GM18526 (cell line): Measurements from ENCODE around the gene VCAN.

ENCODE experiments used
- POLR2A ChIP-seq: IDR thresholded peaks from 3 replicates; pipeline ENCODE4 v1.6.1; 2011; ENCODE audit not compliant: insufficient read length; ENCODE audit errors: extremely low read depth

Gene VCAN

DNA sequence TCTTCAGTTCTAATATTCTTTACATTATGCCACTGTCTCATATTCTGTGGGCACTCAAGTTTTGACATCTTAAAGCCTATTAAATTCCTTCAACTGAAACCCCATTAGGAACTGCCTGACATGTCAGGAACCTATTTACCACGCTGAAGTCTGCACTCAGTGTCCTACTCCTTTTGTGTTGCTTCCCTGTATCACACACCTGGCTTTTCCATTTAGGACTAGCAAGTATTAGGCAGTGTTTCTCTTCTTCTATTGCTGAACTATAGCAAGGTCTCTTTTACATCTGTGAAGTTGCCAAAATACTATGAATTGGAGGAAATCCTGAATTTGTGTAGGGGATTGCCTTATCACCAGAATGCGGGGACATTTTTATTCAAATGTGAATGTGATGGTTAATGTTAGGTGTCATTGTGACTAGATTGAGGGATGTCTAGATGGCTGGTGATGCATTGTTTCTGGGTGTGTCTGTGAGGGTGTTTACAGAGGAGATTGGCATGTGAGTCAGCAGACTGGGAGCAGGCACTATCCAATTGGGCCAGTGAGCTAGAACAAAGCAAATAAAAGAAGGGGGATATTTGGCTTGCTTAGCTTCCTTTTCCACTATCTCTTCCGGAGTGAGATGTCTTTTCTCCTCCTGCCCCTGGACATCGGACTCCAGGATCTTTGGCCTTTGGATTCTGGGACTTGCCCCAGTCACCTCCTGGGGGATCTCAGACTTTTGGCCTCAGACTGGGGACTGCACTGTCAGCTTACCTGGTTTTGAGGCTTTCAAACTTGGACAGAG, 21.2 kb upstream of the VCAN start:
- no peak for TF ChIP-seq POLR2A

DNA sequence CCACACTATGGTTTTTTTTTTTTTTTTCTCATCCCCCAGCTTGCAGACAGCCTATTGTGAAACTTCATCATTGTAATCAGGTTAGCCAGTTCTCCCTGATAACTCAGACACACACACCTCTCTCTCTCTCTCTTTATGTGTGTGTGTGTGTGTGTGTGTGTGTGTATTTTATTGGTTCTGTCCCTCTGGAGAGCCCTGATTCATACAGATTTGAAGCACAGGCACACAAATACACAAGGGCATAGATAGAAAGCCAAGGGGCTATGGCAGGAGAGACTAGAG, 20.6 kb upstream of the VCAN start:
- TF ChIP-seq POLR2A = no peak

DNA sequence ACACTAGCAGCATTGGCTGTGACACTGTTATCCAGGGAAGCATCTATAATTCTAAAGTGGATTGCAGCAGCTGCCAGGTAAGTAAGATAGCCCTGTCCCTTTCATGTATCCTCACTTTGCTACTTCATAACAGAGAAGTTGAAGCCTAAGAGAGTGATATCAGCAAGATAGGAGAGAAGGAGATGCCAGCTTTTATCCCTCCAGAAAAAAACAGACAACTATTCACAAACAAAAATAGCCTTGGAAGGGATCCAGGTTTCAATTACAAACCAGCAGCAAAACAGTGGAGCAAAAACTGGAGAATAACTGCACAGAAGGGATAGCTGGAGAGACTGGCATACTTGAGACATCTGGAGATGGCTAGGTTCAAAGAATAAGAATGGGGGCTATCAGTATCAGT, 19.6 kb upstream of the VCAN start:
- TF ChIP-seq POLR2A = no peak

DNA sequence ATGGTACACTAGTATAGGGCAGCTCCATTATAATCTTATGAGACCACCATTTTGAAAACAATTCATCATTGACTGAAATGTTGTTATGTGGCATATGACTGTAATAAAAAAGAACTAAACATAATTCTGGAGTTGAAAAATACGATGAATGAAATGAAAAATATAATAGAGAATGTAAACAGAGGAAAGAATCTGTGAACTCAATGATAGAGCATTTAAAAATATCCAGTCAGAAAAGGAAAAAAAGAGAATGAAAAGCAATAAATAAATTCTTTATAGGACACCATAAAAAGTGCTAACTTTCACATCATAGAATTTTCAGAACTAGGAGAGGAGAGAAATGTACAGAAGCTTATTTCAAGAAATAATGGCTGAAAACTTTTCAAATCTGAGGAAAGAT, 17.6 kb upstream of the VCAN start:
- no peak for TF ChIP-seq POLR2A

GRCh38 chr5:83464261-83464660, 7.3 kb upstream of the VCAN start:
- TF ChIP-seq POLR2A = no peak

- TF ChIP-seq POLR2A = no peak
Measured at GRCh38 chr5:83467371-83468035, 4.0 kb upstream of the VCAN start.

GRCh38 chr5:83469075-83469474, 2.5 kb upstream of the VCAN start:
- no peak for TF ChIP-seq POLR2A

DNA sequence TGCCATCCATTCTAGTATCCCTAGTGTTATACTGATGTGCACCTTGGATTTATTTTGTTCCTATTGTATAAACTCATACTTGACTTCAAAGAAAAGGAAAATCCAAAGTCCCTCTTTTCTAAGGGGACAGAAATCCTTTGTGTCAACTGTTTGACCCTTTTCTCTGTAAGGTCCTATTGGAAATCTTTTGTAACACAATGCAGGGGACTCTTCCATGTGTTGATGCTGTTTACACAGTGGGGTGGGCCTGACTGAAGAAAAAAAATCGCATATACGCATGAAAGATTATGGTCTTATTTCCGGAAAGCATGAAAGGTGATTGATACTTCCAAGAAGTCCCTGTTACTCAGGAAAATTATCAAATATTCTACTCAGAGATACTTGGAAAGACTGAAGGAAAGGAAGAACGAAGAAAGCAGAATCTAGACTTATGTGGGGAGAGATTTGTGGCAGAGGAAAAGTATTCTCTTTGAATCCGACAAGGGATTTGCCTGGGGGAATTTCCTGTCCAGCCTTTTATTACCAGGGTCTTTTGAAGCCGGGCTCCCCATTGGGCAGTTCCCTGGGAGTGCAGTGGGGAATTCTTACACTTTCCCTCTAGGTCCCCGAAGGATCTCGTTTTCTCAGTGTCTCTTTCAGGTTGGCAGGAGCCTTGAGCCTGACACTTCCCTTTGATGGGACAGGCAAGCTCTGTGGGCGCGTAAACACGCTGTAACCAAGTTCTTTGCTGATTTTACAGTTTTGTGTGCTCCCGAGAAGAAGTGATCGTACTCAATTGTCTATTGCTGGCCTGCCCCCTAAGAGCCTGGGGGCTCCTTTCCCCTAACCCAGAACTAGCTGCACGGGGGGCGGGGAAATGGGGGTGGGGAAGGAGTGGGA, 779 bp upstream of the VCAN start:
- no peak for TF ChIP-seq POLR2A

GRCh38 chr5:83472213-83472507, 616 bp downstream of the VCAN start:
- no peak for TF ChIP-seq POLR2A

GRCh38 chr5:83472508-83473345, 1.2 kb downstream of the VCAN start:
- TF ChIP-seq POLR2A = no peak

DNA sequence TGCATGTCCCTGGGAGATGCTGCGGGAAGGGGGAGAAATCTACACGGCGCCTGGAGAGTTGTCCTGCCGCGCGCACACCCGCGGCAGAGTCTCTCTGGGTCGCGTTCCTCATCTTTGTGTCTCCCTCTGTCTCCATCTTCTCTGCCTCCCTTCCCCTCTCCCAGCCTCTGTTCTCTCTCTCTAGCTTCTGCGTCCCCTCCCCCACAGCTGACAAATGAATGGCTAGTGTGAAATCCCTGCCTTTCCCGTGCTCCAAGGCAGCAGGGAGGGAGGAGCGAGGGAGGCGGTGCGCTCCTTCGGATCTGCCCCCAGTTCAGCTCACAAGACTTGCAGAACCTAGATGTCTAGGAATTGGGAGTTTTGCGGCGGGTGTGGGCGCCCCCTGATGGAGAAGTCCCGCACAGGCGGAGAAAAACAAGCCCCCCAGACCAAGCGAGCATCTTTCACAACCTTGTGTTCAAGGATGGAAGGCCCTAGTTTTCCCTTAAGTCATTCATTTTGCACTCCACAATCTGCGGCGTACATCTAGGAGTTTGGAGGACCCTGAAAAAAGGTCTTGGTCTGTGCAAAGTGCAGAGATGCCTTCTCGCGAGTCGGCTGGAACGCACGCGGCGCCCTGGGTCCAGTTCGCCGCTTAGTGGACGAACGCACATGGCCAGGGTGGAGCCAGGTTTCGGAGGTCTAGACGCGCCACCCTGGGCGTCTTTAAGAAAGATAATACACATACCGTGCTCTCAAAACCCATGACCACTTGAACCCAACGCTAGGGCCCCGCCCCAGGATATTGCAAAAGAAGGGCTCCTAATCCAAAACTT, 2.0 kb downstream of the VCAN start:
- no peak for TF ChIP-seq POLR2A

- TF ChIP-seq POLR2A = no peak
Measured at GRCh38 chr5:83474161-83474796, 2.7 kb downstream of the VCAN start.

DNA sequence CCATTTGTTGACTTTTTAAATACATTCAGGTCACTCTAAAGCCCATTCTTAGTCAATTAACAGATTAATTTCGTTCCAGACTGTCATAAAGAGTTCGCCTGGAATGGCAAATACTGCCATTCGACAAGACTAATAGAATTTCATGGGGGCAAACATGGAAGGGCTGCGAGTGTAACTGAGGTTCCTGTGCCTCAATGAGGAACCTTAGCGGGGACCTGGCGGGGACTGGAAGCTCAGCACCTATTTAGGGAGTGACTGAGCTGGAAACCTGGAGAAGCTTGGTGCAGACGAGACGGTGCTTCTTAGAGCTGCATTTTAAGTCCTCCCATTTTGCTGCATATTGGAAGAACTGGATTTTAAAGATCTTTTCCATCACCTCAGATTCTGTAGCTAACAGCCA, 3.4 kb downstream of the VCAN start:
- no peak for TF ChIP-seq POLR2A

DNA sequence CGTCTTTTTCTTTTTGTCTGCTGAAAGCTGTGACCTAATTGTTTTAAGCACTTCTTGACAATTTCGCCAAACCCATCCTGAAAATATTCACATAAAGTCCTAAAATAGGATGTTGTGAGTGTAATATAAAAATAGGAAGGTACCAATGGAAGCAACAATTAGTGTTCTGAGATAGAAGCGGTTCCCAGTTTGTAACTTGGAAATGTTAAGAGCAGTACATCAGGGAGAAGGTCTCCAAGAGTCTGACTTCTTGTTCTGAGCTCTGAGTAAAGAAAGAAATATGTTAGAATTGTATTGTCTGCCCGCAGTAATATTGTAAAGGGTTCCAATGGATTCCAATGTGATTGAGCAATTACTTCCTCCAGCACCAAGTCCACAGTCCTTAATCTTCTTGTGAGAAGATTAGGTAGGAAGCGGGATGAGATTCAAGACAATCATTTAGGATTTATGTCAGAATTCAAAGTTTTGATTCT, 3.9 kb downstream of the VCAN start:
- TF ChIP-seq POLR2A = no peak
